M059J (cell line): ENCODE measurements around the gene RPUSD3. TPM values are rescaled to one million over a fixed set of nuclear protein-coding genes. Genes with fewer than 3 reads are reported as not detected.
"Not testable (repeated sequence)": the region's sequence is repeated elsewhere in the genome, so short reads cannot be mapped to it uniquely, and the experiment has no call there.

Experiments
- DNase-seq: peaks from one replicate; pipeline ENCODE4 v3.0.0-alpha.2; 2012; ENCODE audit warnings: low read depth
- total RNA-seq: library from RNA; depleted of rRNA; stranded (reverse); fragments of >200 nt; shearing (Covaris generic); gene quantifications from 2 replicates; pipeline ENCODE4 v1.2.3, GENCODE V29; 2014; rRNA removed

RPUSD3 gene
- total RNA-seq: 22.3 and 34.8 TPM in 2 replicates

DNA sequence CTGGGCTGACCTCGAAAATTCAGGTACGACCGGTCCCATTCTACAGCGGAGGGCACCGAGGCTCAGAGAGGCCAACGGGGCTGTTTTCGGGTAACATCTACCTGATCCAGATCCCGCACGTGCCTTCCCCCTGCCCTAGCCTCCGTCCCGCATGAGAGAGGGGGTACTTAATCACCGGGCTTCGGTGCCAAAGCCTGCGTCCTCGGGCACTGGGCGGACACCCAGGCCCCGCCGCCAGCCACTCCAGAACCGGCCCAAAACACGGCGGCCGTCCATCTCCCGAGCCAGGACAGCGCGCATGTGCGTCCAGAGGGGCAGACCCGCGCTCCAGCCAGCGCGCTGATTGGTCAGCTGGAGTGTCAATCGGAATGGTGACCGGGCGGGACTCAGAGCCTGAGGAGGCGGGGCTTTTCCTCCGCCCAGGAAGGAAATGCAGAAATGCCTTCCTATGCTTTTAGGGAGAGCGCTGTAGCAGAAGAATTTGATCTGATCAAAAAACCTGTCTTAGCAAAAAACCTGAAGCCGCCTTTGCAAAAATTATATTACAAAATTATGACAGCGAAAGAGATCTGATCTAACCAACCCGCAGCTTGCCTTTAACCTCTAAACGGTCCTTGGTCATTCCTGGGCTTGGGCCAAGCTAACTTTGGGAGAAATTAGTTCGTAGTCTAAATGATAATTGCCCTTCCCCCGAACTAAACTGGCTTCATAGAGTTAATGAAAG is at the start of gene RPUSD3:
Gene RPUSD3, minus strand, starts transcription at position 294 of the 724 bp plus-strand sequence. Its CDS starts 18 bp downstream, at position 276.
- peak; percentile 86 for DNase-seq

- DNase-seq: no peak
Observed at GRCh38 chr3:9891072-9891622, 47.3 kb upstream of the RPUSD3 start.

- peak; percentile 72 for DNase-seq
Observed at GRCh38 chr3:9890249-9891071, 46.7 kb upstream of the RPUSD3 start, which contains the start of gene JAGN1. Gene JAGN1, plus strand, starts transcription at chr3:9890610. Its CDS starts 113 bp downstream, at chr3:9890723.

- no peak for DNase-seq
Observed at GRCh38 chr3:9889405-9889804, 45.6 kb upstream of the RPUSD3 start.

DNA sequence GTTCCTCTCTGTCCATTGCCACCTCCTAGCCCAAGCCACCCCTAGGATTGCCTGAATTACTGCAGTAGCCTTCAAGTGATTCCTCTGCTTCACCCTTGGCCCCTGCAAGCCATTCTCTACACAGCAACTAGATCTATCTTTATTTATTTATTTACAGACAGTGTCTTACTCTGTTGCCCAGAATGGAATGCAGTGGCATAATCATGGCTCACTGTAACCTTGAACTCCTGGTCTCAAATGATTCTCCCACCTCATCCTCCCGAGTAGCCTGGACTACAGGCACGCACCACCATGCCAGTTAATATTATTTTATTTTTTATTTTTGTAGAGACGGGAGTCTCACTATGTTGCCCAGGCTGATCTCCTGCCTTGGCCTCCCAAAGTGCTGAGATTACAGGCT is 44.7 kb upstream of the RPUSD3 start:
- no peak for DNase-seq

GRCh38 chr3:9887480-9887879 is 43.7 kb upstream of the RPUSD3 start:
- no peak for DNase-seq

- no peak for DNase-seq
Observed at GRCh38 chr3:9886328-9886727, 42.5 kb upstream of the RPUSD3 start.

- DNase-seq: peak; percentile 88
Observed at GRCh38 chr3:9884555-9885165, 40.9 kb upstream of the RPUSD3 start.

DNA sequence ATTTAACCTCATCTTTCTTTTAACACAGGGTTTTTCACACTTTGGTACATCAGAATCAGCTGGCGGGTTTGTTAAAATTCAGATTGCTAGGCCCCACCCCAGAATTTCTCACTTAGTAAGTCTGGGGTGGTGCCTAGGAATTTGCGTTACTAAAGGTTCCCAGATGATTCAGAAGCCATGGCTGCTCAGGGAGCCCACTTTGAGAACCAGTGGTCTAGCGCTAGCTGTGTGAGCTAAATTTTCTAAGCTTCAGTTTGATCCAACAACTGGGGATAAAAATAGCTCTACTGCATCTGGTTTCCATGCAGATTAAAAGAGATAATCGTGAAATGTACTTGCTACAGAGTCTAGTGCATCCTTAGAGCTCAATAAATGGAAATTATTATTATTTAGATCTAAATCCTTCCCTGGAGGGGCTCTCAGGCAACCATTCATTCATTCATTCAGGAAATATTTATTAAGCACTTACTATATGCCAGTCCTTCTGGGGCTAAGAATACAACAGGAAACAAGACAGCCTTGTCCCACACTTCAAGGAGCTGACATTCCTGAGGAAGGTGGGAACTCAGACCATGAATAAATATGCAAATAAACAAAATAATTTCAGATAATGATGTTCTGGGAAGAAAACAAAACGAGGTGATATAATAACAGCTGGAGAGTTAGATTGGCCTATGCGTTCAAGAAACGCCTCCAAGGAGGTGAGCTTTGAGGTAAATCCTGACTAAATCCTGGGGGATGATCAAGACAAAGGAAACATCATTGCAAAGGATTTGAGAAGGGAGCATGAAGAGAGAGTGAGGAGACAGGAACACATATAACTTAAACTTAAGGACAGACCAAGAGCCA is 40.1 kb upstream of the RPUSD3 start:
- no peak for DNase-seq

DNA sequence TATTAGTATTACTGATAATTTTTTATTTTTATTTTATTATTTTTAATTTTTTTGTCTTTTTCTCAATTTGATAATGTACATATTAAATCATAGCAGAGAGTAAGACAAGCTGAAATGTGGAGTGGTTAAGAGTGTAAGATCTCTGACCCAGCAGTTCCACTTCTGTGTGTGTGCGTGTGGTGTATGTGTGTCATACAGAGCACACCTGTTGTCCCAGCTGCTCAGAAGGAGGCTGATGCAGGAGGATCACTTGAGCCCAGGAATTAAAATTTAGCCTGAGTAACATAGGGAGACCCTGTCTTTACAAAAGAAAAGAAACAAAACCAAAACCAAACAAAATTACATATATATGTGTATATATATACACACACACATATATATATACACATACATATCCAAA is 37.6 kb upstream of the RPUSD3 start:
- no peak for DNase-seq

GRCh38 chr3:9879830-9880549 is 36.2 kb upstream of the RPUSD3 start, which contains the start of gene CIDEC:
Gene CIDEC, minus strand, starts transcription at chr3:9880253. Its CDS starts 1,767 bp downstream, at chr3:9878486.
- no peak for DNase-seq

DNA sequence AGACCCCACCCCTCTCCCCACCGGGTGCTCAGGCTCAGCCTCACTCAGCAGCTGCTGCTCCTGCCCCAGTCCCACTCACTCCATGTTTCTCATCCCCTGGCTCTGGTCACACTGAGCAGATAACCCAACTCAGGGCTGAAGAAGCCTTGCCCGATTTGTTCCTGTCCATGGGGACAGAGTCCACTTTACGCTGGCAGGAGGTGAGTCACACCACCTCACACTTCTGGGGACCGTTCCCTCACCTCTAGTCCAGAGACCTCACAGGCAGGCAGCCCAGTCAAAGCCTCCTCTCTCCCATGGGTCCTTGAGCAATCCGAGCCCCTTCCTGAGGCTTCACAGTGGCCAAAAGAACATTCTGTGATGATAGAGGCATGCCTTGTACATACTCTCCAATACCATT is 34.9 kb upstream of the RPUSD3 start:
- DNase-seq: peak; percentile 11

DNA sequence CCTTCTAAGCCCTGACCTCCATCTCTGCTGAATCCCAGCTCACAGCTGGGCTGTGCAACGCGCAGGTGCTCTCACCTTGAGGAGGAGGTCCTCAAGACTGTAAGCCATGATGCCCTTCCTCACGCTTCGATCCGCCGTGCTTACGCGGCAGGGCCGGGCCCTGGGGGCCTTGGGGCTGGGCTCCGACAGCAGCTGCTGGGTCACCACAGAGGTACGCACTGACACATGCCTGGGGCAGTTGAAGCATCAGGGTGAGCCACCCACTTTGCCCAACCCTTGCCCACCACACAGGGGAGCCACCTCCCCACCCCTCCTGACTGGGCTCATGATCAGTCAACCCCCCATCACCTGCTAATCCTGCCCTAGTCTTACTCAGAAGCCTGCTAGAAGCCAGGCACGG is 33.2 kb upstream of the RPUSD3 start:
- DNase-seq: no peak

GRCh38 chr3:9876255-9876654 is 32.4 kb upstream of the RPUSD3 start:
- not testable (repeated sequence) for DNase-seq

GRCh38 chr3:9875448-9875847 is 31.6 kb upstream of the RPUSD3 start:
- no peak for DNase-seq

DNA sequence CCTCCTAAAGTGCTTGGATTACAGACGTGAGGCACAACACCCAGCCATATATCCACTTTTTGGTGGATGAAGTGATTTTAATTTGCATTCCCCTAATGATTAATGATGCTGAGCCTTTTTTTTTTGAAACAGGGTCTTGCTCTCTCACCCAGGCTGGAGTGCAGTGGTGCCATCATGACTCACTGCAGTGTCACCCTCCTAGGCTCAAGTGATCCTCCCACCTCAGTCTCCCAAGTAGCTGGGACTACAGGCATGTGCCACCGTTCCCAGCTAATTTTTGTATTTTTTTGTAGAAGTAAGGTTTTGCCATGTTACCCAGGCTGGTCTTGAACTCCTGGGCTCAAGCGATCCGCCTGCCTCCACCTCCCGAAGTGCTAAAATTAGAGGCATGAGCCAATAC is 28.3 kb upstream of the RPUSD3 start:
- not testable (repeated sequence) for DNase-seq

DNA sequence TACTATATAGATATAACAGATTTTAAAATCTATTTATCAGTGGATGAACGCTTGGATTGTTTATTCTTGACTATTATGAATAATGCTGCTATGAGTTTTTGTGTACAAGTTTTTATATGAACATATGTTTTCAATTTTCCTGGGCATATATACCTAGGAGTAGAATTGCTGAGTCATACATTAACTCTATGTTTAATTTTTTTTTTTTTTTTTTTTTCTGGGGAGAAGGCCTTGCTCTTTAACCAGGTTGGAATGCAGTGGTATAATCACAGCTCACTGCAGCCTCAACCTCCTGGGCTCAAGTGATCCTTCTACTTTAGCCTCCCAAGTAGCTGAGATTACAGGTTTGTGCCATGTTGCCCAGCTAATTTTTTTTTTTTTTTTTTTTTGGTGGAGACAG is 27.2 kb upstream of the RPUSD3 start:
- peak; percentile 57 for DNase-seq

DNA sequence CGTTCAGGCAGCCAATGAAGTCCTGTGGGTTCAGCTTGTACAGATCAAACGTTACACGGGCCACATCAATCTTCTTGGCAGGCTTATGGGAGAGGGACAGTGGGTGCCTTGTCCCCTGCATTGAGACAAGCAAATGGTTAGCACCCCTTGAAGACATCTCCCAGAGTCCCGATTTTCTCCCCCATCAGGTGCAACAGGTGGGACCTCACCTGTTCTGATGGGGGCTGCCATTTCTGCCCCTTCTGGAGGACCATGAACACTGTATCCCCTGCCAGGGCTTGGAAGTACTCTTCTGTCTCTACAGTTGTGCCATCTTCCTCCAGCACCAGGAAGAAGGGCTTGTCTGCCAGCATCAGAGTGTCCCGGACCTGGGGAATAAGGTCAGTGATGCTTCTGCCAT is 26.1 kb upstream of the RPUSD3 start:
- DNase-seq: no peak

DNA sequence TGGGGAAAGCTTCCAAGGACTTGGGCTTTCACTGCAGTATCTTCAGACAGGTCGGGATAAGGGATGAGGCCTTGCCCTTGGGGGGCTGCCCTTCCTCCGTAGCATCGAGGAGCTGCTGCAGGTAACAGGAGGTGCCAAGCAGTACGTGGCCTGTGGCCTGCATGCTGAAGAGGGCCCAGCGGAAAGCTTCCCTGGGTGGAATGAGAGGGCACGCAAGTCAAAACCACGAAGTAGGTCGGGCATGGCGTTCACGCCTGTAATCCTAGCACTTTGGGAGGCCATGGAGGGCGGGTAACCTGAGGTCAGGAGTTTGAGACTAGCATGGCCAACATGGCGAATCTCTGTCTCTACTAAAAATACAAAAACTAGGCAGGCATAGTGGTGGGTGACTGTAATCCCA is 23.3 kb upstream of the RPUSD3 start:
- DNase-seq: no peak

DNA sequence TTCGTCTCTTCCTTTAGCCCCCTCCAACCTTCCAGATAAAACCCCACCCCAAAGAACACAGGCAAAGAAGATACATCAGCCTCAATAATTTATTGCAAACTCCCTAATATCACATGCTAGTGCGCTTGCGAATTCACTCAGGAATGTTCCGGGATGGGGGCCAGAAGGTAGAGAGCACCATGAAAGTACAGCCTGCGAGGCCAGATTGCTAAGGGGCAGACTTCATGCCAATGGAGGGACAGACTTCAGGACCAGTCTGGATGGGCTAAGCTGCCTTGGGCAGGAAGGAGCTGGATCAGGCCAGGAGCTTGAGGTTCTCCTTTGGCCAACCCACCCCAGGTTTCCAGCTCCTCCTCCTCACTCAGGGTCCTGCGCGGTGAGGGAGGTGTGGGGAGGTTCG is 22.8 kb upstream of the RPUSD3 start:
- no peak for DNase-seq
